Choroid plexus epithelial cell (primary cell): ENCODE measurements around the gene KCNK3.
A peak's percentile ranks its signal among the peaks of the same experiment; 100 is the strongest.

Experiments used
- DNase-seq: peaks from one replicate; pipeline ENCODE4 v3.0.0-alpha.2; 2010; ENCODE audit warnings: low read depth
- H3K4me3 ChIP-seq: 2 replicates; pipeline ENCODE4 v1.5.1; 2011; ENCODE audit warnings: low read depth, mild to moderate bottlenecking, control low read depth, low read length, moderate library complexity
- TF ChIP-seq, protein P1 (sequence below): conservative IDR thresholded peaks from 2 replicates; pipeline ENCODE4 v1.5.1; 2011; ENCODE audit warnings: low read depth, mild to moderate bottlenecking, control low read depth, inconsistent platforms, low read length, moderate library complexity

The KCNK3 gene

DNA sequence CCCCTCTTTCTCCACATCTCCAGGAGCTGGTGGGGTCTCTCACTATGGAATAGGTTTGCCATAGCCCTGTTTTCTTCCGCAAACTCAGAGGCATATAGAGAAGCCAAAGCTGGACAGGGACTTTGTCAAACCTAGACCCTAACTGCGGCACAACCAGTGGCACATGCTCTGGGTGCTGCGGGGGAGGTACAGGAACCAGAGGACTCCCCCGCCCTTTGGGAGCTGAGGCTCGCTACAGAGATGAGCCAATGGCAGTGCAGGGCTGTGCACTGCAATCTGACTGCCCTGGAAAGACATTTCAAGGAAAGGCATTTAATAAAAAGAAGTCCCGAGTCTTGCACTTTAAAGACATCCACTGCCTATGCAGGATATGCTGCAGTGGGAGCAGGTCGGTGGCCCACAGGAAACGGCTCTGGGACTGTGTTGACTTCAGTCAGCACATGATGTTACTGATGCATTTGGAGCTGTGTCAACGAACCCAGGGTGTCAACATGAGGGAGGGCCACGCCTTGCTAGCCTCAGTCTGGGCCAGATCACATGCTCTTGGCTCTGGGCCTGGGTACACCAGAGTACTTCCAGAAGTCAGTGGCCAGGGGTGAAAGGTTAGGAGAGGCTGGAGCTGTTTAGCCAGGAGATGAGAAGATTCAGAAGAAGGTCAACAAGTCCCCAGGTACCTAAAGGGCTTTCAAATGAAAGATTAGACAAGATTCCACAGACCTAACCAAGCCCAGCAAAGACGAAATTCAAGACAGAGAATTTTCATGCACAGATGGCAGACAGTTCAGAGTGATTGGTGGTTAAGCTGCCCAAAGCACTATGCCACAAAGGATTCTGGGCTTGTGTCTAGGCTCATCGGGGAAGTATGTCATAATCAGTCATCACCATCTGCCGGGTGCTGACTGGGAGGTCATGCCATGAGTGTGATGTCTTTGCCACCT, 79.8 kb downstream of the KCNK3 start:
- no peak overlapping the region for H3K4me3 ChIP-seq
- TF ChIP-seq, protein P1, sequence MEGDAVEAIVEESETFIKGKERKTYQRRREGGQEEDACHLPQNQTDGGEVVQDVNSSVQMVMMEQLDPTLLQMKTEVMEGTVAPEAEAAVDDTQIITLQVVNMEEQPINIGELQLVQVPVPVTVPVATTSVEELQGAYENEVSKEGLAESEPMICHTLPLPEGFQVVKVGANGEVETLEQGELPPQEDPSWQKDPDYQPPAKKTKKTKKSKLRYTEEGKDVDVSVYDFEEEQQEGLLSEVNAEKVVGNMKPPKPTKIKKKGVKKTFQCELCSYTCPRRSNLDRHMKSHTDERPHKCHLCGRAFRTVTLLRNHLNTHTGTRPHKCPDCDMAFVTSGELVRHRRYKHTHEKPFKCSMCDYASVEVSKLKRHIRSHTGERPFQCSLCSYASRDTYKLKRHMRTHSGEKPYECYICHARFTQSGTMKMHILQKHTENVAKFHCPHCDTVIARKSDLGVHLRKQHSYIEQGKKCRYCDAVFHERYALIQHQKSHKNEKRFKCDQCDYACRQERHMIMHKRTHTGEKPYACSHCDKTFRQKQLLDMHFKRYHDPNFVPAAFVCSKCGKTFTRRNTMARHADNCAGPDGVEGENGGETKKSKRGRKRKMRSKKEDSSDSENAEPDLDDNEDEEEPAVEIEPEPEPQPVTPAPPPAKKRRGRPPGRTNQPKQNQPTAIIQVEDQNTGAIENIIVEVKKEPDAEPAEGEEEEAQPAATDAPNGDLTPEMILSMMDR: no peak
- peak; percentile 92 for DNase-seq

DNA sequence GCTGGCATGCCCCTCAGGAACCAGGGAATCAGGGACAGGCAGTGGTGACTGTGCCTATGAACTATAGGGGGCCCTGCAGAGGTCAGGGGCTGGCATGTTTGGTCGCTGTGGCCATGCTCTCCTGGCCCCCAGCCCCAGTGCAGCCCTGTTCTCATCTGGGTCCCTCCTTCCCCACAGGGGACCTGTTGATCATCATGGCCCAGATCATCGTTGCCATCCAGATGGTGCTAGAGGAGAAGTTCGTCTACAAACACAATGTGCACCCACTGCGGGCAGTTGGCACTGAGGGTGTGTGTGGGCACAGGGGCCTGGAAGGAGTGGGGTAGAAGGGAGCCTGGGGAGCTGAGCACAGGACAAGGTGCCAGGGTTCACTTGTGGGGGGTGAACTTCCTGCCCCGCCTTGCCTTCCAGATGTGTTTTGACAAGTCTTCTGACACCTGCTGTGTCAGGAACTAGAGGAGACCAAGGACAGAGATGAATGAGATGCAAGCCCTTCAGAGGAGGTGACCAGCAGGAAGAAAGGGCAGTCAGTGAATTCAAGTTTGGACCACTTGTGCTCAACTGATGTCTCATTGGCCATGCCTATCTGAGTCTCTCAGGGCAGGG, 83.8 kb downstream of the KCNK3 start:
- TF ChIP-seq, protein P1: no peak
- no peak for DNase-seq
- no peak overlapping the region for H3K4me3 ChIP-seq

DNA sequence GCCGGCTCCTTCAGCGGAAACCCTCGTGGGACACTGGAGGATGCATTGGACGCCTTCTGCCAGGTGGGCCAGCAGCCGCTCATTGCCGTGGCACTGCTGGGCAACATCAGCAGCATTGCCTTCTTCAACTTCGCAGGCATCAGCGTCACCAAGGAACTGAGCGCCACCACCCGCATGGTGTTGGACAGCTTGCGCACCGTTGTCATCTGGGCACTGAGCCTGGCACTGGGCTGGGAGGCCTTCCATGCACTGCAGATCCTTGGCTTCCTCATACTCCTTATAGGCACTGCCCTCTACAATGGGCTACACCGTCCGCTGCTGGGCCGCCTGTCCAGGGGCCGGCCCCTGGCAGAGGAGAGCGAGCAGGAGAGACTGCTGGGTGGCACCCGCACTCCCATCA, 85.6 kb downstream of the KCNK3 start:
- DNase-seq: no peak
- TF ChIP-seq, protein P1: no peak
- no peak overlapping the region for H3K4me3 ChIP-seq

- no peak for DNase-seq
- TF ChIP-seq, protein P1: no peak
- no peak overlapping the region for H3K4me3 ChIP-seq
Measured at GRCh38 chr2:26778507-26778906, 86.0 kb downstream of the KCNK3 start.

DNA sequence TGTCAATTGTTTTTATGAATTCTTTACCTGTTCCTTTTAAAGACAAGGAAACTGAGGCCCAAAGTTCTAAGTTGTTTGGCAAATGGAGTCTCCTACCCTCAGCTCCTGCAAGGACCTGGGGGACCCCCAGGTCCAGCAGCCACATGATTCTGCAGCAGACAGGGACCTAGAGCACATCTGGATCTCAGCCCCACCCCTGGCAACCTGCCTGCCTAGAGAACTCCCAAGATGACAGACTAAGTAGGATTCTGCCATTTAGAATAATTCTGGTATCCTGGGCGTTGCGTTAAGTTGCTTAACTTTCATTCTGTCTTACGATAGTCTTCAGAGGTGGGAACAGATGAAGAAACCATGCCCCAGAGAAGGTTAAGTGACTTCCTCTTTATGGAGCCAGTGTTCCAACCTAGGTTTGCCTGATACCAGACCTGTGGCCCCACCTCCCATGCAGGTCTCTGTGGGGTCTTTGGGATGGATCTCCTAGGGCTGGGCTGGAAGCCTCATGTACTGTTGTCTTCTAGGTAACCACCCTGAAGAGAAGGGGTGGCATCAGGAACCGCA, 87.8 kb downstream of the KCNK3 start:
- no peak for DNase-seq
- H3K4me3 ChIP-seq: no peak overlapping the region
- TF ChIP-seq, protein P1: no peak
